K562 (cell line): Measurements from ENCODE around the gene THSD8. TPM values are rescaled to one million over a fixed set of nuclear protein-coding genes. Genes with fewer than 3 reads are reported as not detected.

ENCODE experiments used
- ATAC-seq: fragments of 200-7000 bp; cut with Tn5 transposase; 3 replicates; pipeline ENCODE4 v1.9.1; 2020; ENCODE audit warnings: moderate library complexity
- BruUV-seq: library from RNA; stranded (reverse); fragments of 400-500 nt; replicated peaks from 2 replicates; lab custom pipeline; 2021; lab: Mats Ljungman, UMichigan
- CTCF ChIA-PET: fragments of 300-600 bp; formaldehyde crosslinking; extraction: SDS; loops from one replicate; lab custom pipeline; 2021; ENCODE audit warnings: low intra/inter-chr PET ratio; lab: Yijun Ruan, JAX
- POLR2A ChIA-PET: fragments of 300-600, 350-650 bp; sonication (Branson Sonifier 250); formaldehyde crosslinking; extraction: SDS; loops from one replicate; lab custom pipeline; 2021; ENCODE audit warnings: antibody characterized with exemption, inconsistent platforms; lab: Yijun Ruan, JAX
- DNase-seq, 4 experiments: peaks; one replicate each; pipeline versions ENCODE4 v3.0.0 to v3.0.0-alpha.2; 2011 to 2018; ENCODE audit warnings: low spot score in 3 of 4, mixed read lengths in 3 of 4; ENCODE audit errors: extremely low read depth in 1 of 4
- FAIRE-seq: peaks from 2 replicates; lab custom pipeline; 2011; peaks lifted over from hg19 to GRCh38; lab: Jason Lieb, UNC
- H2AFZ ChIP-seq: 2 replicates; pipeline ENCODE4 v1.6.0; 2011; ENCODE audit warnings: low read depth, low read length, control low read depth, inconsistent platforms
- H3K27ac ChIP-seq: fragments of 200-600 bp; 3 replicates; pipeline ENCODE4 v1.8.0; 2011; ENCODE audit warnings: low read depth, mild to moderate bottlenecking, control low read depth, inconsistent platforms, low read length, moderate library complexity, mixed read lengths; ENCODE audit errors: extremely low read depth
- H3K27me3 ChIP-seq, 2 experiments: fragments of 300-600 bp in 1 of 2; 2 replicates in 1 of 2; 3 replicates in 1 of 2; pipeline versions ENCODE4 v1.6.0 to v1.8.0; 2011; ENCODE audit warnings: inconsistent platforms in 2 of 2, low read length in 2 of 2, mild to moderate bottlenecking in 1 of 2, mixed read lengths in 1 of 2, moderate library complexity in 1 of 2; ENCODE audit not compliant: control insufficient read depth in 2 of 2, insufficient read depth in 2 of 2
- H3K36me3 ChIP-seq: fragments of 300-600 bp; 3 replicates; pipeline ENCODE4 v1.8.0; 2011; ENCODE audit warnings: mild to moderate bottlenecking, low read length, inconsistent platforms; ENCODE audit not compliant: control insufficient read depth, insufficient read depth
- H3K4me1 ChIP-seq, 2 experiments: fragments of 200-600 bp in 1 of 2; replicated peaks in 1 of 2; 2 replicates in 1 of 2; 3 replicates in 1 of 2; pipeline versions ENCODE4 v1.5.1 to v1.8.0; 2011; ENCODE audit warnings: inconsistent platforms in 2 of 2, low read length in 2 of 2, mild to moderate bottlenecking in 1 of 2, mixed read lengths in 1 of 2, moderate library complexity in 1 of 2; ENCODE audit not compliant: control insufficient read depth in 2 of 2, insufficient read depth in 2 of 2
- H3K4me2 ChIP-seq: 2 replicates; pipeline ENCODE4 v1.6.1; 2011; ENCODE audit warnings: low read length, control low read depth, inconsistent platforms, mixed read lengths; ENCODE audit not compliant: insufficient read depth
- H3K4me3 ChIP-seq: fragments of 200-600 bp; sonication (generic), shearing (Covaris generic); 2 replicates; pipeline ENCODE4 v1.5.1; 2016; ENCODE audit warnings: control low read depth, inconsistent platforms
- H3K79me2 ChIP-seq: fragments of 200-600 bp; 3 replicates; pipeline ENCODE4 v1.8.0; 2011; ENCODE audit warnings: low read length, inconsistent platforms; ENCODE audit not compliant: control insufficient read depth, insufficient read depth
- H3K9ac ChIP-seq, 2 experiments: 2 replicates each; pipeline versions ENCODE4 v1.6.0 to v1.6.1; 2011; ENCODE audit warnings: low read depth in 2 of 2, low read length in 2 of 2, control low read depth in 1 of 2, inconsistent platforms in 1 of 2, mild to moderate bottlenecking in 1 of 2, mixed read lengths in 1 of 2; ENCODE audit not compliant: insufficient read depth in 1 of 2
- H3K9me1 ChIP-seq: one replicate; pipeline ENCODE4 v1.6.0; 2011; ENCODE audit warnings: inconsistent platforms, mild to moderate bottlenecking, low read length, moderate library complexity; ENCODE audit not compliant: control insufficient read depth, insufficient read depth
- H3K9me3 ChIP-seq: replicated peaks from 2 replicates; pipeline ENCODE4 v1.5.1; 2011; ENCODE audit warnings: low read depth, low read length, inconsistent platforms; ENCODE audit not compliant: control insufficient read depth, insufficient read depth
- H4K20me1 ChIP-seq: replicated peaks from 2 replicates; pipeline ENCODE4 v1.6.1; 2011; ENCODE audit warnings: low read length, inconsistent platforms, mixed read lengths; ENCODE audit not compliant: control insufficient read depth, insufficient read depth
- ARID1B ChIP-seq: fragments of 450-650 bp; IDR thresholded peaks from 2 replicates; pipeline ENCODE4 v1.6.1; 2016; ENCODE audit warnings: antibody characterized with exemption, mild to moderate bottlenecking, inconsistent platforms
- ATF1 ChIP-seq, 2 experiments: fragments of 450-650 bp in 1 of 2; IDR thresholded peaks; 2 replicates each; pipeline ENCODE4 v1.6.1; 2016; ENCODE audit warnings: missing compliant biosample characterization in 1 of 2, missing genetic modification characterization in 1 of 2
- BRCA1 ChIP-seq, 2 experiments: fragments of 450-650 bp in 1 of 2; sonication (generic) in 1 of 2; formaldehyde crosslinking in 1 of 2; IDR thresholded peaks; 2 replicates each; pipeline versions ENCODE4 v1.5.0 to v1.6.1; 2017 to 2020; ENCODE audit warnings: mild to moderate bottlenecking in 1 of 2, missing genetic modification reagents in 1 of 2
- ETV5 ChIP-seq: sonication (generic); formaldehyde crosslinking; IDR thresholded peaks from 2 replicates; pipeline ENCODE4 v1.4.0; 2020; ENCODE audit warnings: low read depth, mild to moderate bottlenecking, missing genetic modification reagents
- ILK ChIP-seq: fragments of 450-650 bp; IDR thresholded peaks from 2 replicates; pipeline ENCODE4 v1.6.1; 2016; ENCODE audit warnings: missing genetic modification characterization, low read depth, mild to moderate bottlenecking, missing compliant biosample characterization, moderate library complexity, borderline replicate concordance
- MAFF ChIP-seq: IDR thresholded peaks from 2 replicates; pipeline ENCODE4 v1.6.1; 2012; ENCODE audit warnings: low read length, improper control_type of control experiment
- NR2F6 ChIP-seq: fragments of 450-650 bp; formaldehyde crosslinking; IDR thresholded peaks from 2 replicates; pipeline ENCODE4 v1.4.0; 2020; ENCODE audit warnings: mild to moderate bottlenecking
- NUFIP1 ChIP-seq: fragments of 450-650 bp; IDR thresholded peaks from 2 replicates; pipeline ENCODE4 v1.6.1; 2018; ENCODE audit not compliant: partially characterized antibody
- PHF20 ChIP-seq: fragments of 450-650 bp; IDR thresholded peaks from 2 replicates; pipeline ENCODE4 v1.6.1; 2018; ENCODE audit not compliant: partially characterized antibody
- SIN3A ChIP-seq, 2 experiments: fragments of 150-350 bp in 1 of 2; IDR thresholded peaks; 2 replicates each; pipeline ENCODE4 v1.6.1; 2011 to 2016; ENCODE audit warnings: borderline replicate concordance in 2 of 2, low read depth in 2 of 2, low read length in 2 of 2, mild to moderate bottlenecking in 2 of 2, moderate library complexity in 2 of 2; ENCODE audit not compliant: control insufficient read depth in 1 of 2
- SRSF3 ChIP-seq: fragments of 200-400 bp; formaldehyde crosslinking; IDR thresholded peaks from 2 replicates; pipeline ENCODE4 v1.6.1; 2016; ENCODE audit warnings: mild to moderate bottlenecking, low read length, moderate library complexity; ENCODE audit not compliant: insufficient read depth
- ZFP36 ChIP-seq: fragments of 150-350 bp; IDR thresholded peaks from 2 replicates; pipeline ENCODE4 v1.6.1; 2018; ENCODE audit warnings: low read length, low read depth; ENCODE audit not compliant: partially characterized antibody
- WGBS: fragments of 100-300 bp; shearing (Covaris generic); methylation state at CpG from one replicate; pipeline ENCODE4 v1.1.6; 2016; ENCODE audit warnings: low coverage, mixed read lengths; ENCODE audit not compliant: insufficient coverage; ENCODE audit errors: missing lambda C conversion rate; 5-methylcytosine and 5-hydroxymethylcytosine counted together
- in situ Hi-C: fragments of 300-500 bp; cut with MboI; formaldehyde crosslinking; loops from 4 replicates; pipeline ENCODE4 v1.15.0; 2018; ENCODE audit warnings: inconsistent platforms, mixed read lengths
- intact Hi-C: fragments of 100-400 bp; cut with micrococcal nuclease; formaldehyde crosslinking; loops from 2 replicates; pipeline ENCODE4 v1.14.2; 2022
- polyA plus RNA-seq, 8 experiments: library from polyadenylated mRNA; depleted of rRNA in 4 of 8; stranded (reverse) in 5 of 8; unstranded in 3 of 8; fragments of >200 nt; fragmentation: Nextera tagmentation in 2 of 8; fragmentation: Illumina TruSeq in 1 of 8; extraction: Ambion mirVana in 2 of 8; extraction: Trizol in 1 of 8; gene quantifications; 2 replicates each; pipeline versions ENCODE4 v1.2.1 to v1.2.3, GENCODE V29; 2011 to 2014; ENCODE audit warnings: inconsistent platforms in 1 of 8, missing spikeins in 1 of 8
- total RNA-seq, 7 experiments: library from RNA; depleted of rRNA in 6 of 7; stranded (reverse); fragments of >200 nt in 6 of 7; fragmentation: Illumina TruSeq in 2 of 7; extraction: Trizol in 2 of 7; gene quantifications; 2 replicates each; pipeline versions ENCODE4 v1.2.1 to v1.2.3, GENCODE V29; 2011 to 2021; ENCODE audit warnings: low replicate concordance in 1 of 7
- TF ChIP-seq, protein P1 (sequence below), 2 experiments: fragments of 450-650 bp in 1 of 2; IDR thresholded peaks; 2 replicates each; pipeline ENCODE4 v1.6.1; 2011 to 2017; ENCODE audit warnings: low read depth in 2 of 2, antibody characterized with exemption in 1 of 2, borderline replicate concordance in 1 of 2, low read length in 1 of 2, mild to moderate bottlenecking in 1 of 2, mixed read lengths in 1 of 2; ENCODE audit not compliant: control insufficient read depth in 1 of 2
- TF ChIP-seq, protein P2 (sequence below): fragments of 250-450 bp; sonication (Bioruptor Pico); IDR thresholded peaks from 2 replicates; pipeline ENCODE4 v1.4.0; 2020
- TF ChIP-seq, protein P3 (sequence below): fragments of 450-650 bp; formaldehyde crosslinking; IDR thresholded peaks from 2 replicates; pipeline ENCODE4 v1.4.0; 2020; ENCODE audit warnings: mild to moderate bottlenecking

THSD8 gene
- total and polyA plus RNA-seq, 9 of the 15 experiments (the other 6 are each of a cell fraction or from before 2014, with no cell fraction given) = 8.4 to 42.4 (median 19.9) TPM; not detected in 2

DNA sequence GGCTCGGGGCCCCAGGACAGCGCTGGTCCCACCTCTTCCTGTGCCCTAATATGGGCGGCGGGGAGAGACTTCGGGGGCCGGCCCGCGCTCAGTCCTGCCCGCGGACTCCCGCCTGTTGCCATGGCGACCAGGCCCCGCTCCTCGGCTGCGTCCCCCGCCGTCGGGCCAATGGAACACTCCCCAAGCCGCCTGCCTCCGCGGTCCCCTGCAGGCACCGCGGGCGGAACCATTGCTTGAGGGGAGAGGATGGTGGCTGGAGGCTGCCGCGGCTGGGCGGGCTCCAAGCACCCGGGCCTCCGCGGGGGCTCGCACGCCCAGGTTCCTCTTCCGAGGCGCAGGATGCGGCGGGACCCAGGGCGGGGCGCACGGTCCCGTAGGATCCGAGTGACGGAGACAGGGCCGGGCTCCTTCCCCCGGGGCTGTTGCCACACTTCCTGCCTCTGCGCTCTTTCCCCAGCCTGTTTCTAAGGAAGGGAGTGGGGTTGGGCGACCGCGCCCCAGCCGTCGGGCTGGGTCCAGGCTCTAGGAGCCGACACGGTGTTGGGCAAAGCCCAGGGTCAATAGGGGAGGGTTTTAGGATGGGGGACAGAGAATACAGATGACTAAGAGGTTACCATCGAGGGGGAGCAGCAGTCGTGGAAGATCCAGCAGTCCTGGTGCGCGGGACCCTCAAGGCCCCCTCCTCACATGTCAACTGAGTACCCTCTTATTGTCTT lies 11.8 kb upstream of the THSD8 start:
- in situ Hi-C loops (no loop called here), intact Hi-C loops (loop anchor here (10.0 kb wide), 1 partner anchor 225 kb away; no protein-coding TSS in a partner anchor)
- ChIA-PET POLR2A (interaction anchor here (0.7 to 3.5 kb wide), 7 partner anchors 8 to 179 kb away, joined by 3 to 39 read pairs (median 4); partner anchors contain the start of genes BEST2, GCDH, ZNF490 and ZNF791), CTCF (no interaction called here)
- peak overlapping the region; percentile 96 for H3K4me2 ChIP-seq
- no peaks in the 10 kb centered on the region for H3K36me3 ChIP-seq
- DNase-seq (peak; percentile 88 to 97 (median 92)), ATAC-seq (peak; percentile 70), FAIRE-seq (peak; percentile 42)
- H3K79me2 ChIP-seq = peaks cover 36% of the 10 kb centered on the region
- H4K20me1 ChIP-seq = peaks cover 13% of the 10 kb centered on the region; the same call in 1 of the 2 replicates
- peak overlapping the region; percentile 58 for H2AFZ ChIP-seq
- WGBS = 1% methylated on average over 48 of the region's 56 CpGs
- H3K27me3 ChIP-seq = no peaks in the 10 kb centered on the region
- BruUV-seq = no TSS peak
- peak overlapping the region; percentile 60 to 87 for H3K9ac ChIP-seq
- no peaks in the 10 kb centered on the region for H3K9me3 ChIP-seq
- no peaks in the 10 kb centered on the region for H3K9me1 ChIP-seq
- H3K4me3 ChIP-seq = peak overlapping the region; percentile 83
- peaks cover 46 to 82% of the 10 kb centered on the region in 2 experiments for H3K4me1 ChIP-seq
- H3K27ac ChIP-seq = peak overlapping the region; percentile 89
- TF ChIP-seq MAFF = no peak; the same call in 1 of the 2 replicates
- TF ChIP-seq SRSF3 = no peak
- peak; percentile 70 for TF ChIP-seq NUFIP1
- no peak for TF ChIP-seq ILK (tag)
- TF ChIP-seq ETV5 (CRISPR knock-in tag) = peak; percentile 94
- TF ChIP-seq, protein P1, sequence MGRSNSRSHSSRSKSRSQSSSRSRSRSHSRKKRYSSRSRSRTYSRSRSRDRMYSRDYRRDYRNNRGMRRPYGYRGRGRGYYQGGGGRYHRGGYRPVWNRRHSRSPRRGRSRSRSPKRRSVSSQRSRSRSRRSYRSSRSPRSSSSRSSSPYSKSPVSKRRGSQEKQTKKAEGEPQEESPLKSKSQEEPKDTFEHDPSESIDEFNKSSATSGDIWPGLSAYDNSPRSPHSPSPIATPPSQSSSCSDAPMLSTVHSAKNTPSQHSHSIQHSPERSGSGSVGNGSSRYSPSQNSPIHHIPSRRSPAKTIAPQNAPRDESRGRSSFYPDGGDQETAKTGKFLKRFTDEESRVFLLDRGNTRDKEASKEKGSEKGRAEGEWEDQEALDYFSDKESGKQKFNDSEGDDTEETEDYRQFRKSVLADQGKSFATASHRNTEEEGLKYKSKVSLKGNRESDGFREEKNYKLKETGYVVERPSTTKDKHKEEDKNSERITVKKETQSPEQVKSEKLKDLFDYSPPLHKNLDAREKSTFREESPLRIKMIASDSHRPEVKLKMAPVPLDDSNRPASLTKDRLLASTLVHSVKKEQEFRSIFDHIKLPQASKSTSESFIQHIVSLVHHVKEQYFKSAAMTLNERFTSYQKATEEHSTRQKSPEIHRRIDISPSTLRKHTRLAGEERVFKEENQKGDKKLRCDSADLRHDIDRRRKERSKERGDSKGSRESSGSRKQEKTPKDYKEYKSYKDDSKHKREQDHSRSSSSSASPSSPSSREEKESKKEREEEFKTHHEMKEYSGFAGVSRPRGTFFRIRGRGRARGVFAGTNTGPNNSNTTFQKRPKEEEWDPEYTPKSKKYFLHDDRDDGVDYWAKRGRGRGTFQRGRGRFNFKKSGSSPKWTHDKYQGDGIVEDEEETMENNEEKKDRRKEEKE (IDR thresholded peaks at IDR 0.05; ENCODE audit: borderline replicate concordance in 1 of 2, control insufficient read depth in 1 of 2, low read depth in 2 of 2, low read length in 1 of 2) = peak in 1 of 2 experiments; percentile 91; a peak in 2 of 4 replicates
- no peak for TF ChIP-seq BRCA1 (IDR thresholded peaks at IDR 0.05)
- no peak for TF ChIP-seq BRCA1 (CRISPR knock-in tag; IDR thresholded peaks at IDR 0.05)
- peak; percentile 33; the same call in 1 of the 2 replicates for TF ChIP-seq ARID1B
- TF ChIP-seq PHF20 = peak; percentile 44
- no peak for TF ChIP-seq ATF1 (CRISPR knock-in tag; IDR thresholded peaks at IDR 0.05)
- TF ChIP-seq ATF1 (tag; IDR thresholded peaks at IDR 0.05) = peak; percentile 76
- no peak for TF ChIP-seq SIN3A (IDR thresholded peaks at IDR 0.05; ENCODE audit: borderline replicate concordance in 2 of 2, control insufficient read depth in 1 of 2, low read depth in 2 of 2, low read length in 2 of 2)
- TF ChIP-seq ZFP36 = peak; percentile 80
- no peak for TF ChIP-seq NR2F6 (CRISPR knock-in tag)
- TF ChIP-seq, protein P2, sequence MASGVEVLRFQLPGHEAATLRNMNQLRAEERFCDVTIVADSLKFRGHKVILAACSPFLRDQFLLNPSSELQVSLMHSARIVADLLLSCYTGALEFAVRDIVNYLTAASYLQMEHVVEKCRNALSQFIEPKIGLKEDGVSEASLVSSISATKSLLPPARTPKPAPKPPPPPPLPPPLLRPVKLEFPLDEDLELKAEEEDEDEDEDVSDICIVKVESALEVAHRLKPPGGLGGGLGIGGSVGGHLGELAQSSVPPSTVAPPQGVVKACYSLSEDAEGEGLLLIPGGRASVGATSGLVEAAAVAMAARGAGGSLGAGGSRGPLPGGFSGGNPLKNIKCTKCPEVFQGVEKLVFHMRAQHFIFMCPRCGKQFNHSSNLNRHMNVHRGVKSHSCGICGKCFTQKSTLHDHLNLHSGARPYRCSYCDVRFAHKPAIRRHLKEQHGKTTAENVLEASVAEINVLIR (CRISPR knock-in tag) = no peak; the same call in 1 of the 2 replicates
- TF ChIP-seq, protein P3, sequence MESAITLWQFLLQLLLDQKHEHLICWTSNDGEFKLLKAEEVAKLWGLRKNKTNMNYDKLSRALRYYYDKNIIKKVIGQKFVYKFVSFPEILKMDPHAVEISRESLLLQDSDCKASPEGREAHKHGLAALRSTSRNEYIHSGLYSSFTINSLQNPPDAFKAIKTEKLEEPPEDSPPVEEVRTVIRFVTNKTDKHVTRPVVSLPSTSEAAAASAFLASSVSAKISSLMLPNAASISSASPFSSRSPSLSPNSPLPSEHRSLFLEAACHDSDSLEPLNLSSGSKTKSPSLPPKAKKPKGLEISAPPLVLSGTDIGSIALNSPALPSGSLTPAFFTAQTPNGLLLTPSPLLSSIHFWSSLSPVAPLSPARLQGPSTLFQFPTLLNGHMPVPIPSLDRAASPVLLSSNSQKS (CRISPR knock-in tag) = no peak
